Immature natural killer cell (primary cell): ENCODE measurements around the gene OSM. TPM values are rescaled to one million over a fixed set of nuclear protein-coding genes. Genes with fewer than 3 reads are reported as not detected.

Experiments
- DNase-seq, 3 donors: peaks; one replicate each; pipeline ENCODE4 v3.0.0; 2022; ENCODE audit warnings: mixed read lengths in 1 of 3
- H3K27ac Mint-ChIP-seq, 6 donors: one replicate each; pipeline ENCODE4 v1.8.0; 2020; ENCODE audit warnings: mixed read lengths in 6 of 6, mild to moderate bottlenecking in 5 of 6, inconsistent platforms in 4 of 6, moderate library complexity in 3 of 6
- H3K27me3 Mint-ChIP-seq, 3 donors: one replicate each; pipeline ENCODE4 v1.8.0; 2020 to 2021; ENCODE audit warnings: low read depth in 3 of 3, mild to moderate bottlenecking in 3 of 3, mixed read lengths in 3 of 3, moderate library complexity in 3 of 3, inconsistent platforms in 1 of 3
- H3K36me3 Mint-ChIP-seq, 3 donors: one replicate each; pipeline ENCODE4 v1.8.0; 2020; ENCODE audit warnings: mixed read lengths in 3 of 3, inconsistent platforms in 2 of 3, mild to moderate bottlenecking in 2 of 3
- H3K4me1 Mint-ChIP-seq, 2 donors: one replicate each; pipeline ENCODE4 v1.8.0; 2020; ENCODE audit warnings: inconsistent platforms in 2 of 2, mild to moderate bottlenecking in 2 of 2, mixed read lengths in 2 of 2, moderate library complexity in 1 of 2
- H3K4me3 Mint-ChIP-seq, 5 donors: one replicate each; pipeline ENCODE4 v1.8.0; 2020; ENCODE audit warnings: mild to moderate bottlenecking in 5 of 5, mixed read lengths in 5 of 5, inconsistent platforms in 3 of 5, moderate library complexity in 3 of 5
- H3K9me3 Mint-ChIP-seq, 6 donors: one replicate each; pipeline ENCODE4 v1.8.0; 2020; ENCODE audit warnings: mild to moderate bottlenecking in 6 of 6, mixed read lengths in 6 of 6, inconsistent platforms in 4 of 6, moderate library complexity in 3 of 6
- polyA plus RNA-seq, 3 donors: library from polyadenylated mRNA; unstranded; fragments of 300-500 nt; fragmentation: Illumina TruSeq; gene quantifications; one replicate each; pipeline ENCODE4 v1.2.3, GENCODE V29; 2021

OSM gene
- polyA plus RNA-seq, 3 donors from 2014 or later: 7.5 to 22.3 (median 16.6) TPM

GRCh38 chr22:30246814-30247376 is 19.8 kb downstream of the OSM start:
- no peaks in the 10 kb centered on the region for H3K9me3 Mint-ChIP-seq
- H3K4me1 Mint-ChIP-seq: peaks cover 29 to 45% of the 10 kb centered on the region in 2 donors
- H3K4me3 Mint-ChIP-seq: peak overlapping the region; percentile 50 to 76 (median 66)
- peak overlapping the region in 2 of 6 donors; percentile 45 to 66 for H3K27ac Mint-ChIP-seq
- no peak for DNase-seq
- H3K36me3 Mint-ChIP-seq: no peaks in the 10 kb centered on the region
- peaks cover 6 to 20% (median 10%) of the 10 kb centered on the region in 3 donors for H3K27me3 Mint-ChIP-seq

DNA sequence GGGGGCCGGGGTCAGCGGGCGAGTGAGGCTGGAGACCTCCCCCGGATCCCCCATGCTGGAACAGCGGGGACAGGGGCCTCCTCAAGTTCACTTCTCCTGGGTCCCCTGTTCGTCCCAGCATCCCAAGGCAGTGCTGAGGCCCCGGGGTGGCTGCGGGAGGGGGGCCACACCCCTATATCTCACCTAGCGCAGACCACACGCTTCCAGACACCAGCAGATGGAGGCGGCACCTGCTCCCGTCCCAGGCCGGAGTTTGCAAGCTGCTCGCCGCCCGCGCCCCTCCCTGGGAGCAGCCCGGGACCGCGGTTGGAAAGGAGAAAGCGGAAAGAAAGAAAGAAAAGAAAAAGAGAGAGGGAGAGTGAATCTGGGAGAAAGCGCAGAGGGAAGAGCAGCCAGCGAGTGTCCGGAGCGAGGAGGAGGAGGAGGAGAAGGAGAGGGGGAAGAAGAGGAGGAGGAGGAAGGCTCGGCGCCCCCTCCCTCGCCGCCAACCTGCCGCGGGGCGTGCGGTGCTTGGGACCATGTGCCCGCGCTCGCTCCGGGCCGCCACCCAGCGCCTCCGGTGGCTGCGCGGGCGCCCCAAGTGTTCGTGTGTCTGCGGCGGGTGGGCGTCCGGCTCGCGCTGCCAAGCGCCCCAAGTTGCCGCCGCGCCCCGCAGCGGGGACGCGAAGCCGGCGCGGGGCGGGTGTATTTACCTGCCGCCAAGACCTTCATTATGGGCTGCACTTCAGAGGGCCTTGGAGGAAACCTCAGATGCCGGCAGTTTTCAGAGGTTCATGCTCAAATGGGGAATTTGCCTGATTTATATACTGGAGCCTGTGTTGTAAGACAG is 20.5 kb downstream of the OSM start, which contains the start of gene LIF:
Gene LIF, minus strand, starts transcription at position 775 of the 829 bp plus-strand sequence. Its CDS starts 64 bp downstream, at position 711.
- Mint-ChIP-seq H3K4me1 (peaks cover 29 to 45% of the 10 kb centered on the region in 2 donors), H3K27ac (peak within 1 kb of the TSS in 4 of 6 donors; percentile 11 to 82 (median 60)), H3K27me3 (peaks cover 6 to 20% (median 10%) of the 10 kb centered on the region in 3 donors), H3K4me3 (peak within 1 kb of the TSS; percentile 76 to 87 (median 81)), H3K36me3 (no peaks in the 10 kb centered on the region), H3K9me3 (no peaks in the 10 kb centered on the region)
- peak; percentile 38 to 59 (median 52) for DNase-seq

GRCh38 chr22:30245181-30245984 is 21.3 kb downstream of the OSM start:
- Mint-ChIP-seq H3K27ac (peak overlapping the region in 1 of 6 donors; percentile 62), H3K9me3 (no peaks in the 10 kb centered on the region), H3K27me3 (peaks cover 6 to 20% (median 12%) of the 10 kb centered on the region in 3 donors), H3K36me3 (no peaks in the 10 kb centered on the region), H3K4me3 (peak overlapping the region; percentile 52 to 86 (median 81)), H3K4me1 (peaks cover 29 to 45% of the 10 kb centered on the region in 2 donors)
- DNase-seq: no peak

- no peak for DNase-seq
- Mint-ChIP-seq H3K9me3 (no peaks in the 10 kb centered on the region), H3K4me1 (peaks cover 29 to 45% of the 10 kb centered on the region in 2 donors), H3K4me3 (peak overlapping the region in 4 of 5 donors; percentile 27 to 45 (median 40)), H3K36me3 (no peaks in the 10 kb centered on the region), H3K27me3 (peaks cover 6 to 22% (median 12%) of the 10 kb centered on the region in 3 donors), H3K27ac (no peak overlapping the region)
Measured at GRCh38 chr22:30244641-30245040, 22.0 kb downstream of the OSM start.

GRCh38 chr22:30244066-30244465 is 22.6 kb downstream of the OSM start:
- DNase-seq: no peak
- H3K27me3 Mint-ChIP-seq: peaks cover 6 to 23% (median 12%) of the 10 kb centered on the region in 3 donors
- peak overlapping the region in 1 of 6 donors; percentile 36 for H3K27ac Mint-ChIP-seq
- H3K4me1 Mint-ChIP-seq: peaks cover 29 to 45% of the 10 kb centered on the region in 2 donors
- H3K36me3 Mint-ChIP-seq: no peaks in the 10 kb centered on the region
- H3K4me3 Mint-ChIP-seq: peak overlapping the region in 1 of 5 donors; percentile 38
- no peaks in the 10 kb centered on the region for H3K9me3 Mint-ChIP-seq

DNA sequence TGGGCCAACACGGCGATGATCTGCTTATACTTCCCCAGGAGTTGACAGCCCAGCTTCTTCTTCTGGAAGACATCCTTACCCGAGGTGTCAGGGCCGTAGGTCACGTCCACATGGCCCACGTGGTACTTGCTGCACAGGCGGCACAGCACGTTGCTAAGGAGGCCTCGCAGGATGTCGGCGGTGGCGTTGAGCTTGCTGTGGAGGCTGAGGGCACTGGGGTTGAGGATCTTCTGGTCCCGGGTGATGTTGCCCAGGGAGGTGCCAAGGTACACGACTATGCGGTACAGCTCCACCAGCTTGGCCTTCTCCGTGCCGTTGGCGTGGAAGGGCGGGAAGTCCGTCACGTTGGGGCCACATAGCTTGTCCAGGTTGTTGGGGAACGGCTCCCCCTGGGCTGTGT is 23.0 kb downstream of the OSM start:
- Mint-ChIP-seq H3K4me1 (peaks cover 28 to 42% of the 10 kb centered on the region in 2 donors), H3K27ac (peak overlapping the region in 2 of 6 donors; percentile 28 to 36), H3K4me3 (no peak overlapping the region), H3K36me3 (no peaks in the 10 kb centered on the region), H3K9me3 (no peaks in the 10 kb centered on the region), H3K27me3 (peaks cover 6 to 22% (median 12%) of the 10 kb centered on the region in 3 donors)
- DNase-seq: no peak

GRCh38 chr22:30241576-30242371 is 24.9 kb downstream of the OSM start:
- H3K4me1 Mint-ChIP-seq: peaks cover 12 to 23% of the 10 kb centered on the region in 2 donors
- H3K36me3 Mint-ChIP-seq: no peaks in the 10 kb centered on the region
- no peak for DNase-seq
- no peaks in the 10 kb centered on the region for H3K9me3 Mint-ChIP-seq
- H3K27ac Mint-ChIP-seq: no peak overlapping the region
- no peak overlapping the region for H3K4me3 Mint-ChIP-seq
- H3K27me3 Mint-ChIP-seq: peaks cover 2 to 13% (median 5%) of the 10 kb centered on the region in 3 donors

- DNase-seq: no peak
- Mint-ChIP-seq H3K27me3 (peaks cover 2 to 7% (median 5%) of the 10 kb centered on the region in 3 donors), H3K4me3 (no peak overlapping the region), H3K27ac (no peak overlapping the region), H3K4me1 (peaks cover 7 to 14% of the 10 kb centered on the region in 2 donors), H3K9me3 (no peaks in the 10 kb centered on the region), H3K36me3 (no peaks in the 10 kb centered on the region)
Measured at GRCh38 chr22:30240541-30241417, 25.9 kb downstream of the OSM start.

DNA sequence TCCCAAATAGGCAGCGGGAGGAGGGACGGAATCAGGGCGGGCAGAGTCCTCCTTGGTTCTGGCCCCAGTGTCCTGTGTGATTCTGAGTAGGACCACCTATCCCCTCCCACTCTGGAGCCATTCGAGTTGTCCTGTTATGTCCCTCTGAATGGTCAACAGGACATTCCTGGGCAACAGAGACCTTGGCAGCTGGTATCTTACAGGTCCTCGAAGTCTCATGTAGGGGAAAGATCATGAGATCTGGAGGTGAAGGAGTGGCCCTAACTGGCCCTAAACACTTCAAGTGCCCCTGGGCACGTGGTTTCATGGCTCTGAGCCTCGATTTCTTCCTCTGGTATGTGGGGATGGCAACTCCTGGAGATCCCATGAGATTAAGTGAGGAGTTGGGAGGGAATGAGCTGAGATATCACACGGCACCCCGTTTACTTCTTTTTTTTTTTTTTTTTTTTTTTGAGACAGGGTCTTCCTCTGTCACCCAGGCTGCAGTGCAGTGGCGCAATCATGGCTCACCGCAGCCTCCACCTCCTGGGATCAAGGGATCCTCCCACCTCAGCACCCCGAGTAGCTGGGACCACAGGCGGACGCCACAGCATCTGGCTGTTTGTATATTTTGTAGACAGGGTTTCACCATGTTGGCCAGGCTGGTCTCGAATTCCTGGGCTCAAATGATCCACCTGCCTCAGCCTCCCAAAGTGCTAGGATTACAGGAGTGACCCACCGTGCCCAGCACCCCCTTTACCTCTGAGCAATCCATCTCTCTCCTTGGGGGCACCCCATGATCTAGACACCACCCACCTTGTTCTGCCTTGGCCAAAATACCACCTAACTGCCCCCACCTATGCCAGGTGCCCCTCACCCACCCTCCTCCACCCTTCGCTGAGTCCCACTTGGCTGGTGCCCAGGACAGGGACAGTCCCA is 26.9 kb downstream of the OSM start:
- no peak for DNase-seq
- H3K4me3 Mint-ChIP-seq: no peak overlapping the region
- no peaks in the 10 kb centered on the region for H3K36me3 Mint-ChIP-seq
- H3K27me3 Mint-ChIP-seq: peaks cover 3 to 5% (median 5%) of the 10 kb centered on the region in 3 donors
- peaks cover 3 to 5% of the 10 kb centered on the region in 2 donors for H3K4me1 Mint-ChIP-seq
- H3K9me3 Mint-ChIP-seq: no peaks in the 10 kb centered on the region
- H3K27ac Mint-ChIP-seq: no peak overlapping the region

GRCh38 chr22:30238661-30239487 is 27.8 kb downstream of the OSM start:
- H3K27ac Mint-ChIP-seq: no peak overlapping the region

GRCh38 chr22:30238136-30238535 is 28.5 kb downstream of the OSM start:
- H3K27me3 Mint-ChIP-seq: peaks cover 4 to 6% (median 4%) of the 10 kb centered on the region in 3 donors
- no peak overlapping the region for H3K4me3 Mint-ChIP-seq
- no peaks in the 10 kb centered on the region for H3K36me3 Mint-ChIP-seq
- no peak for DNase-seq
- no peaks in the 10 kb centered on the region for H3K4me1 Mint-ChIP-seq
- no peak overlapping the region for H3K27ac Mint-ChIP-seq
- no peaks in the 10 kb centered on the region for H3K9me3 Mint-ChIP-seq

More at GRCh38 chr22:30238661-30239487, 27.8 kb downstream of the OSM start:
- Mint-ChIP-seq H3K4me3 (no peak overlapping the region), H3K4me1 (no peaks in the 10 kb centered on the region), H3K27me3 (peaks cover 4 to 6% (median 4%) of the 10 kb centered on the region in 3 donors), H3K36me3 (no peaks in the 10 kb centered on the region), H3K9me3 (no peaks in the 10 kb centered on the region)
- no peak for DNase-seq
